WTC11 (cell line): ENCODE data around the gene IL31. TPM values are rescaled to one million over a fixed set of nuclear protein-coding genes. Genes with fewer than 3 reads are reported as not detected.
A peak's percentile ranks its signal among the peaks of the same experiment; 100 is the strongest.

Experiments used
- ATAC-seq: fragments of 200-7000 bp; cut with Tn5 transposase; 2 replicates; pipeline ENCODE4 v1.10.0; 2021; ENCODE audit warnings: mild to moderate bottlenecking, moderate library complexity
- CTCF ChIA-PET: fragments of 300-600 bp; sonication (Branson Sonifier 250); formaldehyde crosslinking; loops from one replicate; lab custom pipeline; 2021; ENCODE audit warnings: antibody characterized with exemption; lab: Charles Lee
- POLR2A ChIA-PET: fragments of 350-600 bp; sonication (Branson Sonifier 250); formaldehyde crosslinking; loops from one replicate; lab custom pipeline; 2021; ENCODE audit warnings: antibody characterized with exemption; lab: Charles Lee
- DNase-seq: peaks from one replicate; pipeline ENCODE4 v3.0.0; 2021; ENCODE audit warnings: low spot score
- H3K27ac Mint-ChIP-seq: 2 replicates; pipeline ENCODE4 v1.8.0; 2021; ENCODE audit warnings: mixed read lengths
- H3K27me3 Mint-ChIP-seq: 2 replicates; pipeline ENCODE4 v1.8.0; 2021; ENCODE audit warnings: low read depth, mild to moderate bottlenecking, moderate library complexity, mixed read lengths
- H3K36me3 Mint-ChIP-seq: 2 replicates; pipeline ENCODE4 v1.8.0; 2021; ENCODE audit warnings: mixed read lengths
- H3K4me1 Mint-ChIP-seq: 2 replicates; pipeline ENCODE4 v1.8.0; 2022; ENCODE audit warnings: mixed read lengths
- H3K4me3 Mint-ChIP-seq: 2 replicates; pipeline ENCODE4 v1.8.0; 2021; ENCODE audit warnings: mild to moderate bottlenecking, moderate library complexity, mixed read lengths
- H3K9me3 Mint-ChIP-seq: 2 replicates; pipeline ENCODE4 v1.8.0; 2021; ENCODE audit warnings: mixed read lengths
- AR ChIP-seq: fragments of 250-450 bp; sonication (Bioruptor Pico); IDR thresholded peaks from 2 replicates; pipeline ENCODE4 v1.9.0; 2021; ENCODE audit warnings: mild to moderate bottlenecking
- ATF2 ChIP-seq: sonication (generic); formaldehyde crosslinking; IDR thresholded peaks from 2 replicates; pipeline ENCODE4 v1.8.1; 2022; ENCODE audit warnings: low read depth, missing genetic modification reagents, borderline replicate concordance
- ATF3 ChIP-seq: sonication (generic); formaldehyde crosslinking; conservative IDR thresholded peaks from 2 replicates; pipeline ENCODE4 v1.8.1; 2022; ENCODE audit warnings: mild to moderate bottlenecking, missing genetic modification reagents
- CDX4 ChIP-seq: fragments of 250-450 bp; sonication (Bioruptor Pico); IDR thresholded peaks from 2 replicates; pipeline ENCODE4 v1.9.0; 2021; ENCODE audit warnings: moderate library complexity, mild to moderate bottlenecking, inconsistent platforms, borderline replicate concordance
- E2F5 ChIP-seq: sonication (generic); formaldehyde crosslinking; IDR thresholded peaks from 2 replicates; pipeline ENCODE4 v1.8.1; 2022; ENCODE audit warnings: mild to moderate bottlenecking, moderate library complexity, missing genetic modification reagents
- ERG ChIP-seq: fragments of 250-450 bp; sonication (Bioruptor Pico); IDR thresholded peaks from 2 replicates; pipeline ENCODE4 v1.8.0; 2021; ENCODE audit warnings: mild to moderate bottlenecking
- ESRRA ChIP-seq: sonication (generic); formaldehyde crosslinking; IDR thresholded peaks from 2 replicates; pipeline ENCODE4 v1.8.1; 2022; ENCODE audit warnings: mild to moderate bottlenecking, missing genetic modification reagents, borderline replicate concordance
- FOXJ3 ChIP-seq: sonication (generic); formaldehyde crosslinking; IDR thresholded peaks from 2 replicates; pipeline ENCODE4 v1.9.0; 2021; ENCODE audit warnings: missing genetic modification reagents, mild to moderate bottlenecking, borderline replicate concordance
- MAX ChIP-seq: sonication (generic); formaldehyde crosslinking; IDR thresholded peaks from 2 replicates; pipeline ENCODE4 v1.8.0; 2022; ENCODE audit warnings: mild to moderate bottlenecking, missing genetic modification reagents
- NFE2L1 ChIP-seq: sonication (generic); formaldehyde crosslinking; IDR thresholded peaks from 2 replicates; pipeline ENCODE4 v1.8.1; 2023; ENCODE audit warnings: missing genetic modification reagents
- NFYB ChIP-seq: sonication (generic); formaldehyde crosslinking; conservative IDR thresholded peaks from 2 replicates; pipeline ENCODE4 v1.8.0; 2022; ENCODE audit warnings: low read depth, missing genetic modification reagents
- PRRX2 ChIP-seq: fragments of 250-450 bp; sonication (Bioruptor Pico); IDR thresholded peaks from 2 replicates; pipeline ENCODE4 v1.8.0; 2021; ENCODE audit warnings: mild to moderate bottlenecking
- SMAD3 ChIP-seq: sonication (generic); formaldehyde crosslinking; IDR thresholded peaks from 2 replicates; pipeline ENCODE4 v1.8.0; 2022; ENCODE audit warnings: missing genetic modification reagents, mild to moderate bottlenecking, borderline replicate concordance
- SMAD4 ChIP-seq: sonication (generic); formaldehyde crosslinking; IDR thresholded peaks from 2 replicates; pipeline ENCODE4 v1.8.0; 2022; ENCODE audit warnings: mild to moderate bottlenecking, missing genetic modification reagents
- SP1 ChIP-seq: sonication (generic); formaldehyde crosslinking; conservative IDR thresholded peaks from 2 replicates; pipeline ENCODE4 v1.8.1; 2022; ENCODE audit warnings: missing genetic modification reagents
- TEAD1 ChIP-seq: sonication (generic); formaldehyde crosslinking; IDR thresholded peaks from 2 replicates; pipeline ENCODE4 v1.8.0; 2022; ENCODE audit warnings: mild to moderate bottlenecking, missing genetic modification reagents
- ZNF416 ChIP-seq: fragments of 250-450 bp; sonication (Bioruptor Pico); IDR thresholded peaks from 2 replicates; pipeline ENCODE4 v1.9.0; 2021; ENCODE audit warnings: mild to moderate bottlenecking, inconsistent platforms
- ZNF423 ChIP-seq: fragments of 250-450 bp; sonication (Bioruptor Pico); IDR thresholded peaks from 2 replicates; pipeline ENCODE4 v2.1.2; 2022; ENCODE audit warnings: mild to moderate bottlenecking, moderate library complexity
- ZNF532 ChIP-seq: fragments of 250-450 bp; sonication (Bioruptor Pico); IDR thresholded peaks from 2 replicates; pipeline ENCODE4 v1.9.0; 2021; ENCODE audit warnings: mild to moderate bottlenecking, borderline replicate concordance
- ZNF671 ChIP-seq: fragments of 250-450 bp; sonication (Bioruptor Pico); IDR thresholded peaks from 2 replicates; pipeline ENCODE4 v1.8.0; 2021; ENCODE audit warnings: mild to moderate bottlenecking
- ZSCAN18 ChIP-seq: fragments of 250-450 bp; sonication (Bioruptor Pico); IDR thresholded peaks from 2 replicates; pipeline ENCODE4 v2.1.2; 2022; ENCODE audit warnings: mild to moderate bottlenecking, moderate library complexity
- total RNA-seq: library from RNA; stranded (reverse); gene quantifications from 3 replicates; pipeline ENCODE4 v1.2.3, GENCODE V29; 2021

The IL31 gene
- total RNA-seq, 1 experiment from 2014 or later = not detected

- TF ChIP-seq AR (CRISPR knock-in tag) (no peak), NFYB (CRISPR knock-in tag) (no peak), ATF2 (CRISPR knock-in tag) (no peak), NFE2L1 (CRISPR knock-in tag) (no peak), MAX (CRISPR knock-in tag) (no peak)
Measured at GRCh38 chr12:122160761-122161160, 13.3 kb downstream of the IL31 start (continued).

- no peak overlapping the region for H3K27ac Mint-ChIP-seq
- POLR2A ChIA-PET = no interaction called here
- H3K9me3 Mint-ChIP-seq = no peaks in the 10 kb centered on the region
Measured at GRCh38 chr12:122159882-122160281, 14.1 kb downstream of the IL31 start.

More at GRCh38 chr12:122159882-122160281, 14.1 kb downstream of the IL31 start:
- no peaks in the 10 kb centered on the region for H3K27me3 Mint-ChIP-seq
- TF ChIP-seq ZNF532 (CRISPR knock-in tag) (no peak), ERG (CRISPR knock-in tag) (no peak), SMAD4 (CRISPR knock-in tag) (no peak), SP1 (CRISPR knock-in tag) (no peak), NFE2L1 (CRISPR knock-in tag) (no peak), PRRX2 (CRISPR knock-in tag) (no peak), MAX (CRISPR knock-in tag) (no peak), ZNF671 (CRISPR knock-in tag) (no peak), ATF3 (CRISPR knock-in tag) (no peak), TEAD1 (CRISPR knock-in tag) (no peak), FOXJ3 (CRISPR knock-in tag) (no peak), CDX4 (CRISPR knock-in tag) (no peak), ESRRA (CRISPR knock-in tag) (no peak), ZNF423 (CRISPR knock-in tag) (no peak), SMAD3 (no peak), E2F5 (no peak), ZSCAN18 (CRISPR knock-in tag) (no peak), ZNF416 (no peak)
- no peak for DNase-seq
- H3K4me1 Mint-ChIP-seq = peaks cover 9% of the 10 kb centered on the region
- CTCF ChIA-PET = interaction anchor here (0.5 to 1.7 kb wide), 3 partner anchors 44 to 105 kb away, joined by 3 to 8 read pairs (median 6); partner anchors contain the start of gene B3GNT4
- ATAC-seq = peak; percentile 18; the same call in 1 of the 2 replicates
- no peak overlapping the region for H3K4me3 Mint-ChIP-seq
- no peaks in the 10 kb centered on the region for H3K36me3 Mint-ChIP-seq
